HEK293 (cell line): ENCODE results near the gene SH3GLB1.

Experiments used
- CTCF ChIA-PET: fragments of 350-600 bp; formaldehyde crosslinking; extraction: SDS; loops from one replicate; lab custom pipeline; 2021; ENCODE audit warnings: antibody characterized with exemption; lab: Yijun Ruan, JAX
- POLR2A ChIA-PET: fragments of 300-600 bp; formaldehyde crosslinking; extraction: SDS; loops from one replicate; lab custom pipeline; 2020; ENCODE audit warnings: antibody characterized with exemption, inconsistent platforms; lab: Yijun Ruan, JAX
- H3K27ac ChIP-seq: fragments of 200-500 bp; sonication (Bioruptor generic); 2 replicates; pipeline ENCODE4 v1.5.1; 2014; ENCODE audit warnings: low read depth, low read length, control low read depth, inconsistent platforms; ENCODE audit errors: extremely low read depth
- H3K36me3 ChIP-seq, 2 experiments: fragments of 200-500 bp in 1 of 2; sonication (Bioruptor generic) in 1 of 2; 1 replicate in 1 of 2; 2 replicates in 1 of 2; pipeline ENCODE4 v1.5.1; 2014 to 2017; ENCODE audit warnings: inconsistent platforms in 2 of 2, low read length in 2 of 2; ENCODE audit not compliant: control insufficient read depth in 2 of 2, insufficient read depth in 1 of 2
- H3K4me1 ChIP-seq: fragments of 200-500 bp; sonication (Bioruptor generic); 2 replicates; pipeline ENCODE4 v1.5.1; 2014; ENCODE audit warnings: mild to moderate bottlenecking, low read length, inconsistent platforms; ENCODE audit not compliant: control insufficient read depth, insufficient read depth
- H3K4me3 ChIP-seq: 2 replicates; pipeline ENCODE4 v1.5.1; 2011; ENCODE audit warnings: low read depth, mild to moderate bottlenecking, control low read depth, low read length, moderate library complexity
- H3K9me3 ChIP-seq: fragments of 200-500 bp; sonication (Bioruptor generic); 2 replicates; pipeline ENCODE4 v1.5.1; 2014; ENCODE audit warnings: low read depth, low read length, inconsistent platforms; ENCODE audit not compliant: control insufficient read depth, insufficient read depth
- ELK4 ChIP-seq: IDR thresholded peaks from 2 replicates; pipeline ENCODE4 v1.6.1; 2011; ENCODE audit warnings: mild to moderate bottlenecking, low read depth, low read length, borderline replicate concordance
- KLF17 ChIP-seq: fragments of 450-650 bp; formaldehyde crosslinking; IDR thresholded peaks from 2 replicates; pipeline ENCODE4 v1.5.1; 2016; ENCODE audit warnings: missing biosample characterization, missing genetic modification characterization
- KLF7 ChIP-seq: fragments of 450-650 bp; formaldehyde crosslinking; IDR thresholded peaks from 2 replicates; pipeline ENCODE4 v1.5.1; 2016; ENCODE audit warnings: missing biosample characterization, missing genetic modification characterization, borderline replicate concordance
- MYNN ChIP-seq: fragments of 450-650 bp; formaldehyde crosslinking; IDR thresholded peaks from 2 replicates; pipeline ENCODE4 v1.5.1; 2016; ENCODE audit warnings: missing biosample characterization, missing genetic modification characterization, borderline replicate concordance
- RBAK ChIP-seq: fragments of 450-650 bp; formaldehyde crosslinking; IDR thresholded peaks from 2 replicates; pipeline ENCODE4 v1.5.1; 2016; ENCODE audit warnings: missing biosample characterization, missing genetic modification characterization
- SETDB1 ChIP-seq: IDR thresholded peaks from one replicate; pipeline ENCODE4 v1.6.1; 2017; ENCODE audit warnings: mild to moderate bottlenecking, low read length, moderate library complexity, mixed read lengths; ENCODE audit not compliant: insufficient read length
- WT1 ChIP-seq: fragments of 450-650 bp; formaldehyde crosslinking; IDR thresholded peaks from 2 replicates; pipeline ENCODE4 v1.5.1; 2016; ENCODE audit warnings: missing biosample characterization, missing genetic modification characterization
- ZBTB1 ChIP-seq: fragments of 450-650 bp; formaldehyde crosslinking; IDR thresholded peaks from 2 replicates; pipeline ENCODE4 v1.5.1; 2016; ENCODE audit warnings: missing biosample characterization, missing genetic modification characterization
- ZBTB21 ChIP-seq: fragments of 450-650 bp; formaldehyde crosslinking; IDR thresholded peaks from 2 replicates; pipeline ENCODE4 v1.5.1; 2017; ENCODE audit warnings: missing biosample characterization, missing genetic modification characterization
- ZBTB8A ChIP-seq: fragments of 450-650 bp; formaldehyde crosslinking; IDR thresholded peaks from 2 replicates; pipeline ENCODE4 v1.5.1; 2016; ENCODE audit warnings: missing biosample characterization, missing genetic modification characterization
- ZNF24 ChIP-seq: fragments of 450-650 bp; formaldehyde crosslinking; IDR thresholded peaks from 2 replicates; pipeline ENCODE4 v1.5.1; 2016; ENCODE audit warnings: missing biosample characterization, missing genetic modification characterization
- ZNF335 ChIP-seq: fragments of 450-650 bp; formaldehyde crosslinking; conservative IDR thresholded peaks from 2 replicates; pipeline ENCODE4 v1.5.1; 2016; ENCODE audit warnings: missing biosample characterization, missing genetic modification characterization
- ZNF366 ChIP-seq: fragments of 450-650 bp; formaldehyde crosslinking; conservative IDR thresholded peaks from 2 replicates; pipeline ENCODE4 v1.5.1; 2016; ENCODE audit warnings: missing biosample characterization, missing genetic modification characterization
- ZNF398 ChIP-seq: fragments of 450-650 bp; formaldehyde crosslinking; IDR thresholded peaks from 2 replicates; pipeline ENCODE4 v1.5.1; 2017; ENCODE audit warnings: missing biosample characterization, missing genetic modification characterization
- ZNF433 ChIP-seq: fragments of 450-650 bp; formaldehyde crosslinking; IDR thresholded peaks from 2 replicates; pipeline ENCODE4 v1.5.1; 2016; ENCODE audit warnings: missing biosample characterization, missing genetic modification characterization, low read depth
- ZNF514 ChIP-seq: fragments of 450-650 bp; formaldehyde crosslinking; IDR thresholded peaks from 2 replicates; pipeline ENCODE4 v1.5.1; 2016; ENCODE audit warnings: missing biosample characterization, missing genetic modification characterization
- ZNF585B ChIP-seq: fragments of 450-650 bp; formaldehyde crosslinking; IDR thresholded peaks from 2 replicates; pipeline ENCODE4 v1.5.1; 2016; ENCODE audit warnings: missing biosample characterization, missing genetic modification characterization
- ZNF704 ChIP-seq: fragments of 450-650 bp; formaldehyde crosslinking; IDR thresholded peaks from 2 replicates; pipeline ENCODE4 v1.5.1; 2016; ENCODE audit warnings: missing biosample characterization, missing genetic modification characterization
- ZNF747 ChIP-seq: fragments of 450-650 bp; formaldehyde crosslinking; IDR thresholded peaks from 2 replicates; pipeline ENCODE4 v1.5.1; 2016; ENCODE audit warnings: missing biosample characterization, missing genetic modification characterization
- ZNF791 ChIP-seq: fragments of 450-650 bp; formaldehyde crosslinking; IDR thresholded peaks from 2 replicates; pipeline ENCODE4 v1.5.1; 2016; ENCODE audit warnings: missing biosample characterization, missing genetic modification characterization
- ZXDB ChIP-seq: fragments of 450-650 bp; formaldehyde crosslinking; IDR thresholded peaks from 2 replicates; pipeline ENCODE4 v1.5.1; 2016; ENCODE audit warnings: missing biosample characterization, missing genetic modification characterization
- TF ChIP-seq, protein P1 (sequence below): fragments of 450-650 bp; formaldehyde crosslinking; IDR thresholded peaks from 2 replicates; pipeline ENCODE4 v1.5.1; 2016; ENCODE audit warnings: missing biosample characterization, missing genetic modification characterization, borderline replicate concordance

The SH3GLB1 gene

GRCh38 chr1:86773341-86774288 is 69.2 kb downstream of the SH3GLB1 start:
- Histone ChIP-seq H3K27ac (peak overlapping the region; percentile 65), H3K36me3 (no peaks in the 10 kb centered on the region), H3K4me3 (peak overlapping the region; percentile 12), H3K4me1 (peaks cover 27% of the 10 kb centered on the region), H3K9me3 (no peaks in the 10 kb centered on the region)
- ChIA-PET CTCF (interaction anchor here (0.6 to 3.6 kb wide), 5 partner anchors 9 to 1572 kb away, joined by 3 to 15 read pairs (median 3); partner anchors contain the start of gene SH3GLB1), POLR2A (interaction anchor here (0.9 to 3.6 kb wide), 6 partner anchors 9 to 141 kb away, joined by 3 to 15 read pairs (median 8); partner anchors contain the start of genes HS2ST1, SELENOF and SH3GLB1)
- TF ChIP-seq ZNF398 (tag by site-specific recombination), result peak; percentile 14
- no peak for TF ChIP-seq RBAK
- peak; percentile 23; the same call in 1 of the 2 replicates for TF ChIP-seq ZNF366
- TF ChIP-seq ZXDB (tag by site-specific recombination), result no peak
- peak; percentile 53 for TF ChIP-seq WT1 (tag by site-specific recombination)
- 0 out of 2 replicates have a peak, but pooled peaks have one; percentile 22 for TF ChIP-seq ZNF335 (tag by site-specific recombination)

- peak overlapping the region; percentile 12 for H3K4me3 ChIP-seq
- no peaks in the 10 kb centered on the region for H3K9me3 ChIP-seq
- H3K27ac ChIP-seq, result peak overlapping the region; percentile 81
- POLR2A ChIA-PET, result interaction anchor here (0.9 to 3.6 kb wide), 6 partner anchors 10 to 140 kb away, joined by 3 to 15 read pairs (median 8); partner anchors contain the start of genes HS2ST1, SELENOF and SH3GLB1
- CTCF ChIA-PET, result interaction anchor here (0.6 to 3.6 kb wide), 4 partner anchors 70 to 310 kb away, joined by 3 to 15 read pairs (median 4); partner anchors contain the start of gene SH3GLB1
- peaks cover 35% of the 10 kb centered on the region for H3K4me1 ChIP-seq
- no peaks in the 10 kb centered on the region for H3K36me3 ChIP-seq
- TF ChIP-seq ZBTB21 (tag by site-specific recombination), result peak; percentile 76
- peak; percentile 90 for TF ChIP-seq ZNF366
- TF ChIP-seq ZNF704 (tag by site-specific recombination), result no peak
- TF ChIP-seq ZBTB1 (tag by site-specific recombination), result peak; percentile 95
- TF ChIP-seq ZNF747 (tag by site-specific recombination), result no peak
- no peak for TF ChIP-seq SETDB1
- no peak for TF ChIP-seq ELK4
- TF ChIP-seq ZNF24, result peak; percentile 98
- no peak for TF ChIP-seq ZNF791 (tag by site-specific recombination)
- TF ChIP-seq ZNF514 (tag by site-specific recombination), result no peak
- no peak for TF ChIP-seq ZNF585B (tag by site-specific recombination)
- TF ChIP-seq ZNF433 (tag by site-specific recombination), result no peak
- peak; percentile 74; the same call in 1 of the 2 replicates for TF ChIP-seq KLF7 (tag by site-specific recombination)
- TF ChIP-seq ZBTB8A (tag by site-specific recombination), result peak; percentile 74
- TF ChIP-seq, protein P1, sequence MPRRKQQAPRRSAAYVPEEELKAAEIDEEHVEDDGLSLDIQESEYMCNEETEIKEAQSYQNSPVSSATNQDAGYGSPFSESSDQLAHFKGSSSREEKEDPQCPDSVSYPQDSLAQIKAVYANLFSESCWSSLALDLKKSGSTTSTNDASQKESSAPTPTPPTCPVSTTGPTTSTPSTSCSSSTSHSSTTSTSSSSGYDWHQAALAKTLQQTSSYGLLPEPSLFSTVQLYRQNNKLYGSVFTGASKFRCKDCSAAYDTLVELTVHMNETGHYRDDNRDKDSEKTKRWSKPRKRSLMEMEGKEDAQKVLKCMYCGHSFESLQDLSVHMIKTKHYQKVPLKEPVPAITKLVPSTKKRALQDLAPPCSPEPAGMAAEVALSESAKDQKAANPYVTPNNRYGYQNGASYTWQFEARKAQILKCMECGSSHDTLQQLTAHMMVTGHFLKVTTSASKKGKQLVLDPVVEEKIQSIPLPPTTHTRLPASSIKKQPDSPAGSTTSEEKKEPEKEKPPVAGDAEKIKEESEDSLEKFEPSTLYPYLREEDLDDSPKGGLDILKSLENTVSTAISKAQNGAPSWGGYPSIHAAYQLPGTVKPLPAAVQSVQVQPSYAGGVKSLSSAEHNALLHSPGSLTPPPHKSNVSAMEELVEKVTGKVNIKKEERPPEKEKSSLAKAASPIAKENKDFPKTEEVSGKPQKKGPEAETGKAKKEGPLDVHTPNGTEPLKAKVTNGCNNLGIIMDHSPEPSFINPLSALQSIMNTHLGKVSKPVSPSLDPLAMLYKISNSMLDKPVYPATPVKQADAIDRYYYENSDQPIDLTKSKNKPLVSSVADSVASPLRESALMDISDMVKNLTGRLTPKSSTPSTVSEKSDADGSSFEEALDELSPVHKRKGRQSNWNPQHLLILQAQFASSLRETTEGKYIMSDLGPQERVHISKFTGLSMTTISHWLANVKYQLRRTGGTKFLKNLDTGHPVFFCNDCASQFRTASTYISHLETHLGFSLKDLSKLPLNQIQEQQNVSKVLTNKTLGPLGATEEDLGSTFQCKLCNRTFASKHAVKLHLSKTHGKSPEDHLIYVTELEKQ (tag by site-specific recombination), result peak; percentile 100
- peak; percentile 46; the same call in 1 of the 2 replicates for TF ChIP-seq MYNN
- TF ChIP-seq KLF17 (tag by site-specific recombination), result peak; percentile 98
These were observed 70.2 kb downstream of the SH3GLB1 start for GRCh38 chr1:86774305-86775295.
